Activated naive CD8-positive, alpha-beta T cell treated with anti-CD3 and anti-CD28 coated beads for 36 hours (primary cell): ENCODE results near the gene ARFRP1. TPM values are rescaled to one million over a fixed set of nuclear protein-coding genes. Genes with fewer than 3 reads are reported as not detected.

ENCODE experiments used
- DNase-seq: peaks from one replicate; pipeline ENCODE4 v3.0.0; 2021
- H3K27ac Mint-ChIP-seq: one replicate; pipeline ENCODE4 v1.8.0; 2022; ENCODE audit warnings: mild to moderate bottlenecking, moderate library complexity, mixed read lengths
- H3K27me3 Mint-ChIP-seq: one replicate; pipeline ENCODE4 v1.8.0; 2022; ENCODE audit warnings: mild to moderate bottlenecking, mixed read lengths
- H3K36me3 Mint-ChIP-seq: one replicate; pipeline ENCODE4 v1.8.0; 2021; ENCODE audit warnings: mild to moderate bottlenecking, mixed read lengths
- H3K4me1 Mint-ChIP-seq: one replicate; pipeline ENCODE4 v1.8.0; 2021; ENCODE audit warnings: mixed read lengths
- H3K4me3 Mint-ChIP-seq: one replicate; pipeline ENCODE4 v1.8.0; 2022; ENCODE audit warnings: mild to moderate bottlenecking, moderate library complexity, mixed read lengths
- H3K9me3 Mint-ChIP-seq: one replicate; pipeline ENCODE4 v1.8.0; 2022; ENCODE audit warnings: mixed read lengths
- total RNA-seq, 2 experiments: library from RNA; stranded (reverse); gene quantifications; one replicate each; pipeline ENCODE4 v1.2.3, GENCODE V29; 2021

Gene ARFRP1
- total RNA-seq, 2 experiments from 2014 or later = 49.5 to 50.1 TPM

GRCh38 chr20:63702751-63703470 lies 4.9 kb downstream of the ARFRP1 start:
- Mint-ChIP-seq H3K4me3 (no peak overlapping the region), H3K4me1 (peaks cover 18% of the 10 kb centered on the region), H3K27me3 (no peaks in the 10 kb centered on the region)

GRCh38 chr20:63702036-63702665 lies 5.6 kb downstream of the ARFRP1 start:
- Mint-ChIP-seq H3K27ac (no peak overlapping the region), H3K9me3 (no peaks in the 10 kb centered on the region), H3K4me1 (peaks cover 20% of the 10 kb centered on the region), H3K27me3 (no peaks in the 10 kb centered on the region), H3K36me3 (peaks cover 16% of the 10 kb centered on the region), H3K4me3 (no peak overlapping the region)
- no peak for DNase-seq

More at GRCh38 chr20:63702751-63703470, 4.9 kb downstream of the ARFRP1 start:
- Mint-ChIP-seq H3K9me3 (no peaks in the 10 kb centered on the region), H3K36me3 (peaks cover 16% of the 10 kb centered on the region), H3K27ac (no peak overlapping the region)
- no peak for DNase-seq

- peaks cover 17% of the 10 kb centered on the region for H3K4me1 Mint-ChIP-seq
- no peaks in the 10 kb centered on the region for H3K27me3 Mint-ChIP-seq
- no peak overlapping the region for H3K4me3 Mint-ChIP-seq
- H3K36me3 Mint-ChIP-seq = peaks cover 12% of the 10 kb centered on the region
- H3K9me3 Mint-ChIP-seq = no peaks in the 10 kb centered on the region
- no peak overlapping the region for H3K27ac Mint-ChIP-seq
- DNase-seq = no peak
These were observed 6.3 kb downstream of the ARFRP1 start for GRCh38 chr20:63701329-63702035.

- H3K36me3 Mint-ChIP-seq = peaks cover 9% of the 10 kb centered on the region
- peaks cover 16% of the 10 kb centered on the region for H3K4me1 Mint-ChIP-seq
- no peak overlapping the region for H3K27ac Mint-ChIP-seq
- H3K9me3 Mint-ChIP-seq = no peaks in the 10 kb centered on the region
- no peak for DNase-seq
- no peaks in the 10 kb centered on the region for H3K27me3 Mint-ChIP-seq
- H3K4me3 Mint-ChIP-seq = no peak overlapping the region
These were observed 6.8 kb downstream of the ARFRP1 start for GRCh38 chr20:63701051-63701328.

- peaks cover 4% of the 10 kb centered on the region for H3K36me3 Mint-ChIP-seq
- no peaks in the 10 kb centered on the region for H3K27me3 Mint-ChIP-seq
- peaks cover 11% of the 10 kb centered on the region for H3K4me1 Mint-ChIP-seq
- H3K9me3 Mint-ChIP-seq = no peaks in the 10 kb centered on the region
- DNase-seq = no peak
- H3K27ac Mint-ChIP-seq = peak overlapping the region; percentile 25
- no peak overlapping the region for H3K4me3 Mint-ChIP-seq
These were observed 7.4 kb downstream of the ARFRP1 start for GRCh38 chr20:63700199-63701050.

- Mint-ChIP-seq H3K27me3 (no peaks in the 10 kb centered on the region), H3K36me3 (no peaks in the 10 kb centered on the region), H3K9me3 (no peaks in the 10 kb centered on the region), H3K27ac (peak overlapping the region; percentile 63), H3K4me3 (no peak overlapping the region), H3K4me1 (peaks cover 11% of the 10 kb centered on the region)
- no peak for DNase-seq
These were observed 8.1 kb downstream of the ARFRP1 start for GRCh38 chr20:63699466-63700198.

- peak; percentile 57 for DNase-seq
These were observed 8.9 kb downstream of the ARFRP1 start for GRCh38 chr20:63698739-63699465.

GRCh38 chr20:63697868-63698545 lies 9.8 kb downstream of the ARFRP1 start:
- DNase-seq = no peak
- Mint-ChIP-seq H3K36me3 (peaks cover 5% of the 10 kb centered on the region), H3K27me3 (peaks cover 3% of the 10 kb centered on the region), H3K4me1 (peaks cover 14% of the 10 kb centered on the region), H3K4me3 (no peak overlapping the region), H3K27ac (no peak overlapping the region), H3K9me3 (no peaks in the 10 kb centered on the region)

More at GRCh38 chr20:63698739-63699465, 8.9 kb downstream of the ARFRP1 start:
- Mint-ChIP-seq H3K27ac (peak overlapping the region; percentile 63), H3K36me3 (peaks cover 2% of the 10 kb centered on the region), H3K4me3 (no peak overlapping the region), H3K4me1 (peaks cover 11% of the 10 kb centered on the region), H3K27me3 (no peaks in the 10 kb centered on the region), H3K9me3 (no peaks in the 10 kb centered on the region)

GRCh38 chr20:63697357-63697867 lies 10.4 kb downstream of the ARFRP1 start:
- Mint-ChIP-seq H3K4me3 (no peak overlapping the region), H3K4me1 (peaks cover 14% of the 10 kb centered on the region), H3K9me3 (no peaks in the 10 kb centered on the region), H3K36me3 (peaks cover 8% of the 10 kb centered on the region), H3K27ac (no peak overlapping the region), H3K27me3 (peaks cover 3% of the 10 kb centered on the region)
- no peak for DNase-seq

GRCh38 chr20:63696628-63697356 lies 11.0 kb downstream of the ARFRP1 start, which contains the start of gene TNFRSF6B:
TNFRSF6B (plus strand) TSS chr20:63696652; CDS start chr20:63696768, 116 bp downstream.
- H3K4me1 Mint-ChIP-seq = peaks cover 14% of the 10 kb centered on the region
- H3K27ac Mint-ChIP-seq = peak within 1 kb of the TSS; percentile 60
- H3K9me3 Mint-ChIP-seq = no peaks in the 10 kb centered on the region
- peaks cover 3% of the 10 kb centered on the region for H3K27me3 Mint-ChIP-seq
- H3K36me3 Mint-ChIP-seq = peaks cover 9% of the 10 kb centered on the region
- H3K4me3 Mint-ChIP-seq = no peak within 1 kb of the TSS
- no peak for DNase-seq

GRCh38 chr20:63696306-63696627 lies 11.5 kb downstream of the ARFRP1 start:
- peaks cover 3% of the 10 kb centered on the region for H3K27me3 Mint-ChIP-seq
- no peaks in the 10 kb centered on the region for H3K9me3 Mint-ChIP-seq
- no peak overlapping the region for H3K4me3 Mint-ChIP-seq
- peak; percentile 42 for DNase-seq
- peak overlapping the region; percentile 60 for H3K27ac Mint-ChIP-seq
- H3K4me1 Mint-ChIP-seq = peaks cover 13% of the 10 kb centered on the region
- H3K36me3 Mint-ChIP-seq = peaks cover 9% of the 10 kb centered on the region

GRCh38 chr20:63695424-63696305 lies 12.1 kb downstream of the ARFRP1 start:
- H3K4me3 Mint-ChIP-seq = no peak overlapping the region
- peaks cover 3% of the 10 kb centered on the region for H3K27me3 Mint-ChIP-seq
- no peaks in the 10 kb centered on the region for H3K9me3 Mint-ChIP-seq
- no peak for DNase-seq
- peaks cover 9% of the 10 kb centered on the region for H3K36me3 Mint-ChIP-seq
- H3K27ac Mint-ChIP-seq = peak overlapping the region; percentile 60
- H3K4me1 Mint-ChIP-seq = peaks cover 13% of the 10 kb centered on the region
